Epithelial cell of esophagus (primary cell): ENCODE data around the gene CCDC85C.

Experiments used
- DNase-seq: peaks from one replicate; pipeline ENCODE4 v3.0.0; 2010; ENCODE audit warnings: low read depth
- H3K4me3 ChIP-seq: 2 replicates; pipeline ENCODE4 v1.5.1; 2011; ENCODE audit warnings: mild to moderate bottlenecking, low read length, control low read depth
- TF ChIP-seq, protein P1 (sequence below): IDR thresholded peaks from 2 replicates; pipeline ENCODE4 v1.5.1; 2011; ENCODE audit warnings: low read depth, mild to moderate bottlenecking, low read length, control low read depth, inconsistent platforms; ENCODE audit not compliant: insufficient read depth; ENCODE audit errors: missing control alignments

CCDC85C gene

DNA sequence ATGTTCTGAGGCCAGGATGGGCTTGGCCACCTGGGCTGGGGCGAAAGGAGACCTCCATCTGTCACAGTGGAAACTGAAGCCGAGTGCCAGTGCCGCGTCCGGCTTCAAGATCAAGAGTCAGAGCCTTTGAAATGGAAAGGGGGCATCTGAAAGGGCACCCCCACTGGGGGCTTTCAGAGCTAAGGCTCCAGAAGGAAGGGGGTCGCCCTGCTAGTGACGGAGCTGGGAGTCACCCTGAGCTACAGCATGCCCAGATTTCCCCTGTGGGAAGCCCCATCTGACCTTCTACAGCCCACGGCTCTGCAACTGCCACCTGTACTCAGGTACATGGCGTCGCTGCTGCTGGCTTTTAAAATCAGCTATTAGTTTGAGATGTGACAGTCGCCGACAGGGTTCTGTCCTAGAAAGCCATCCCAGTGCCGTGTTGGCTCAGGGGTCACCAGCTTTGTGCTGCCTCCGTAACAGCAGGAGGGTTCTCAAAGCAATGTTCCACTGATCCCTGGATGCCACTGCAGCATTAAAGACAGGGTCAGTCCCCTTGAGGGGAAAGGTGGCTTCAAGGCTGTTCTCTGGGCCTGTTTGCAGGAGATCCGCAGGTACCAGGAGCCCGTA, 91.3 kb downstream of the CCDC85C start:
- no peak for DNase-seq
- H3K4me3 ChIP-seq: no peak overlapping the region
- TF ChIP-seq, protein P1, sequence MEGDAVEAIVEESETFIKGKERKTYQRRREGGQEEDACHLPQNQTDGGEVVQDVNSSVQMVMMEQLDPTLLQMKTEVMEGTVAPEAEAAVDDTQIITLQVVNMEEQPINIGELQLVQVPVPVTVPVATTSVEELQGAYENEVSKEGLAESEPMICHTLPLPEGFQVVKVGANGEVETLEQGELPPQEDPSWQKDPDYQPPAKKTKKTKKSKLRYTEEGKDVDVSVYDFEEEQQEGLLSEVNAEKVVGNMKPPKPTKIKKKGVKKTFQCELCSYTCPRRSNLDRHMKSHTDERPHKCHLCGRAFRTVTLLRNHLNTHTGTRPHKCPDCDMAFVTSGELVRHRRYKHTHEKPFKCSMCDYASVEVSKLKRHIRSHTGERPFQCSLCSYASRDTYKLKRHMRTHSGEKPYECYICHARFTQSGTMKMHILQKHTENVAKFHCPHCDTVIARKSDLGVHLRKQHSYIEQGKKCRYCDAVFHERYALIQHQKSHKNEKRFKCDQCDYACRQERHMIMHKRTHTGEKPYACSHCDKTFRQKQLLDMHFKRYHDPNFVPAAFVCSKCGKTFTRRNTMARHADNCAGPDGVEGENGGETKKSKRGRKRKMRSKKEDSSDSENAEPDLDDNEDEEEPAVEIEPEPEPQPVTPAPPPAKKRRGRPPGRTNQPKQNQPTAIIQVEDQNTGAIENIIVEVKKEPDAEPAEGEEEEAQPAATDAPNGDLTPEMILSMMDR: no peak

GRCh38 chr14:99512110-99512449, 91.9 kb downstream of the CCDC85C start:
- no peak overlapping the region for H3K4me3 ChIP-seq
- DNase-seq: no peak
- TF ChIP-seq, protein P1: no peak

- H3K4me3 ChIP-seq: no peak overlapping the region
- no peak for DNase-seq
- TF ChIP-seq, protein P1: no peak
Observed at GRCh38 chr14:99511421-99512109, 92.4 kb downstream of the CCDC85C start.

- no peak overlapping the region for H3K4me3 ChIP-seq
- TF ChIP-seq, protein P1: no peak
- DNase-seq: no peak
Observed at GRCh38 chr14:99510556-99511139, 93.4 kb downstream of the CCDC85C start.

GRCh38 chr14:99509871-99510555, 94.0 kb downstream of the CCDC85C start:
- no peak for DNase-seq
- no peak overlapping the region for H3K4me3 ChIP-seq

GRCh38 chr14:99508896-99509629, 94.9 kb downstream of the CCDC85C start:
- TF ChIP-seq, protein P1: no peak
- H3K4me3 ChIP-seq: no peak overlapping the region
- DNase-seq: peak; percentile 39

More at GRCh38 chr14:99509871-99510555, 94.0 kb downstream of the CCDC85C start:
- TF ChIP-seq, protein P1: no peak
